ENCODE results near the gene TK2. TPM values are rescaled to one million over a fixed set of nuclear protein-coding genes. Genes with fewer than 3 reads are reported as not detected.
A peak's percentile ranks its signal among the peaks of the same experiment; 100 is the strongest.

Gene TK2
- total RNA-seq, 1 experiment from 2014 or later = 5.0 TPM

GRCh38 chr16:66552286-66553177 lies 2.6 kb upstream of the TK2 start, which contains the start of gene CKLF (continued):
- TF ChIP-seq ZNF532 (CRISPR knock-in tag; IDR thresholded peaks at IDR 0.05; ENCODE audit: borderline replicate concordance) = peak; percentile 52; the same call in 1 of the 2 replicates
- TF ChIP-seq ZNF512 (CRISPR knock-in tag; IDR thresholded peaks at IDR 0.05; ENCODE audit: borderline replicate concordance) = no peak
- TF ChIP-seq ZNF317 (CRISPR knock-in tag; IDR thresholded peaks at IDR 0.05; ENCODE audit: borderline replicate concordance, low read depth) = peak; percentile 78
- TF ChIP-seq ZBTB43 (CRISPR knock-in tag; IDR thresholded peaks at IDR 0.05) = peak; percentile 98
- TF ChIP-seq NR2C2 (CRISPR knock-in tag; IDR thresholded peaks at IDR 0.05) = peak; percentile 81
- peak; percentile 88; the same call in 1 of the 2 replicates for TF ChIP-seq TEAD4 (CRISPR knock-in tag; IDR thresholded peaks at IDR 0.05)
- TF ChIP-seq MXD4 (CRISPR knock-in tag; IDR thresholded peaks at IDR 0.05; ENCODE audit: borderline replicate concordance) = no peak
- TF ChIP-seq MYBL2 (CRISPR knock-in tag; IDR thresholded peaks at IDR 0.05) = peak; percentile 97
- TF ChIP-seq ARID4B (CRISPR knock-in tag; IDR thresholded peaks at IDR 0.05; ENCODE audit: borderline replicate concordance) = peak; percentile 98
- TF ChIP-seq ZNF263 (CRISPR knock-in tag; IDR thresholded peaks at IDR 0.05; ENCODE audit: low read depth) = peak; percentile 83
- peak; percentile 82 for TF ChIP-seq GABPB1 (CRISPR knock-in tag; IDR thresholded peaks at IDR 0.05)
- TF ChIP-seq E2F4 (CRISPR knock-in tag; IDR thresholded peaks at IDR 0.05; ENCODE audit: borderline replicate concordance, low read depth) = peak; percentile 91
- TF ChIP-seq CREB1 (CRISPR knock-in tag; IDR thresholded peaks at IDR 0.05) = peak; percentile 92
- peak; percentile 98 for TF ChIP-seq E2F5 (CRISPR knock-in tag; IDR thresholded peaks at IDR 0.05)
- TF ChIP-seq ATF1 (CRISPR knock-in tag; IDR thresholded peaks at IDR 0.05) = peak; percentile 92
- TF ChIP-seq USF1 (CRISPR knock-in tag; IDR thresholded peaks at IDR 0.05) = peak; percentile 80; the same call in 1 of the 2 replicates
